ENCODE results near the gene WDR73. TPM values are rescaled to one million over a fixed set of nuclear protein-coding genes. Genes with fewer than 3 reads are reported as not detected.

Gene WDR73
- total RNA-seq, 4 donors from 2014 or later: 16.7 to 22.8 (median 18.4) TPM

DNA sequence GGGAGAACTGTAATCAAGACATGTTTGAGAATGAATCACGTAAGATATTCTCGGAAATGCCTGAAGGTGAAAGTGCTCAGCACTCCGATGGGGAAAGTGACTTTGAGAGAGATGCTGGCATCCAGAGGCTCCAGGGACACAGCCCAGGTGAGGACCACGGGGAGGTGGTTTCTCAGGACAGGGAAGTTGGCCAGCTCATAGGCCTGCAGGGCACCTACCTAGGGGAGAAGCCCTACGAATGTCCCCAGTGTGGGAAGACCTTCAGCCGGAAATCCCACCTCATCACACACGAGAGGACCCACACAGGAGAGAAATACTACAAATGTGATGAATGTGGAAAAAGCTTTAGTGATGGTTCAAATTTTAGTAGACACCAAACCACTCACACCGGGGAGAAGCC lies 33.5 kb downstream of the WDR73 start:
- no peak for TF ChIP-seq POLR2A (IDR thresholded peaks at IDR 0.05; ENCODE audit: low read depth)
- no peak for TF ChIP-seq EP300 (IDR thresholded peaks at IDR 0.05)
- TF ChIP-seq, protein P1, sequence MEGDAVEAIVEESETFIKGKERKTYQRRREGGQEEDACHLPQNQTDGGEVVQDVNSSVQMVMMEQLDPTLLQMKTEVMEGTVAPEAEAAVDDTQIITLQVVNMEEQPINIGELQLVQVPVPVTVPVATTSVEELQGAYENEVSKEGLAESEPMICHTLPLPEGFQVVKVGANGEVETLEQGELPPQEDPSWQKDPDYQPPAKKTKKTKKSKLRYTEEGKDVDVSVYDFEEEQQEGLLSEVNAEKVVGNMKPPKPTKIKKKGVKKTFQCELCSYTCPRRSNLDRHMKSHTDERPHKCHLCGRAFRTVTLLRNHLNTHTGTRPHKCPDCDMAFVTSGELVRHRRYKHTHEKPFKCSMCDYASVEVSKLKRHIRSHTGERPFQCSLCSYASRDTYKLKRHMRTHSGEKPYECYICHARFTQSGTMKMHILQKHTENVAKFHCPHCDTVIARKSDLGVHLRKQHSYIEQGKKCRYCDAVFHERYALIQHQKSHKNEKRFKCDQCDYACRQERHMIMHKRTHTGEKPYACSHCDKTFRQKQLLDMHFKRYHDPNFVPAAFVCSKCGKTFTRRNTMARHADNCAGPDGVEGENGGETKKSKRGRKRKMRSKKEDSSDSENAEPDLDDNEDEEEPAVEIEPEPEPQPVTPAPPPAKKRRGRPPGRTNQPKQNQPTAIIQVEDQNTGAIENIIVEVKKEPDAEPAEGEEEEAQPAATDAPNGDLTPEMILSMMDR (IDR thresholded peaks at IDR 0.05): no peak
- TF ChIP-seq POLR2AphosphoS5 (IDR thresholded peaks at IDR 0.05): no peak
- intact Hi-C loops (cut with DNase I): no loop called here
- WGBS: over 99% methylated on average over 8 of the region's 8 CpGs
- Histone ChIP-seq H3K4me3 (no peak overlapping the region), H3K27ac (replicated peaks in 1 of 4) (no peak overlapping the region), H3K36me3 (peaks cover 16 to 42% (median 26%) of the 10 kb centered on the region in 4 donors), H3K4me1 (peaks cover 4 to 8% (median 5%) of the 10 kb centered on the region in 4 donors), H3K9me3 (peaks cover 0 to 17% (median 14%) of the 10 kb centered on the region in 4 donors), H3K27me3 (no peaks in the 10 kb centered on the region)
- DNase-seq (ENCODE audit: extremely low spot score): no peak

GRCh38 chr15:84616235-84616634 lies 37.8 kb downstream of the WDR73 start:
- 79% methylated on average over 3 of the region's 3 CpGs for WGBS
- TF ChIP-seq, protein P1 (IDR thresholded peaks at IDR 0.05): no peak
- TF ChIP-seq EP300 (IDR thresholded peaks at IDR 0.05): no peak
- TF ChIP-seq POLR2AphosphoS5 (IDR thresholded peaks at IDR 0.05): no peak
- no peak for TF ChIP-seq POLR2A (IDR thresholded peaks at IDR 0.05; ENCODE audit: low read depth)
- H3K9me3 ChIP-seq: peaks cover 0 to 8% (median 7%) of the 10 kb centered on the region in 4 donors
- H3K4me3 ChIP-seq: no peak overlapping the region
- no peak overlapping the region for H3K27ac ChIP-seq (replicated peaks in 1 of 4)
- H3K27me3 ChIP-seq: no peaks in the 10 kb centered on the region
- no peak for DNase-seq (ENCODE audit: extremely low spot score)
- H3K4me1 ChIP-seq: peaks cover 4 to 8% (median 5%) of the 10 kb centered on the region in 4 donors
- peaks cover 8 to 10% (median 8%) of the 10 kb centered on the region in 4 donors for H3K36me3 ChIP-seq
- intact Hi-C loops (cut with DNase I): no loop called here

- WGBS: 93% methylated on average over 7 of the region's 7 CpGs
- intact Hi-C loops (cut with DNase I): no loop called here
Measured at GRCh38 chr15:84611631-84612030, 42.5 kb downstream of the WDR73 start.

DNA sequence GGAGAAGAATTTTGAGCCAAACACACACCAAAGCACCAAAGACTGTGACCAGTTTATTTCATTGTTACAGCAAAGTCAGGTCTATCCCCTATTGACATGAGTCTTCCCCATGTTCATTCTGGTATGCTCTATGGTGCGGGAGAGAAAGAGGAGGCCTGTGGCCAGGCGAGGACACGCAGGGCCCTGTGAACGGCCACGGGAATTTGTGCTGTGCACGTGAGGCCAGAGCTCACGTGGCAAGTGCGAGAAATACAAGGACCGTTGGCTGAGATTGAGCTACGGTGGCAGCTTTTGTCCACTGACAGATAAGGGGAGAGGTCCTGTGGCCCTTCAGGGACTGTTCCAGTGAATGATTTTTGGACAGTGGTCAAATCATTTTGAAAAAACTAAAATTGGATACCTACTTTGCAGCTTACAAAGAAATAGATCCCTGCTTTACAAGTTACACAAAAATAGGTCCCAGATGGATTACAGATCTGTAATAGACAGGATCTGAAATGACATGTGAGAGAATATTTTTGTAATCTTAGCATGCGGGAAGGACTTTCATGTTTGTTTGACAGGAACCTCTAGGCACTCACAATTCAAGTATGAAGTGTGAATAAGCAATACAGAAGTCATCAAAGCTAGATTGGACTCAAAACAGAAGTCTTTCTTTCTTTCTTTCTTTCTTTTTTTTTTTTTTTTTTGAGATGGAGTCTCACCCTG lies 44.1 kb downstream of the WDR73 start:
- Histone ChIP-seq H3K27ac (replicated peaks in 1 of 4) (no peak overlapping the region), H3K4me3 (no peak overlapping the region), H3K36me3 (peaks cover 0 to 31% (median 18%) of the 10 kb centered on the region in 4 donors), H3K9me3 (no peaks in the 10 kb centered on the region), H3K4me1 (peaks cover 0 to 8% (median 4%) of the 10 kb centered on the region in 4 donors), H3K27me3 (no peaks in the 10 kb centered on the region)
- WGBS: 95% methylated on average over 11 of the region's 11 CpGs
- DNase-seq (ENCODE audit: extremely low spot score): no peak
- TF ChIP-seq POLR2AphosphoS5 (IDR thresholded peaks at IDR 0.05): no peak
- TF ChIP-seq, protein P1 (IDR thresholded peaks at IDR 0.05): no peak
- no peak for TF ChIP-seq POLR2A (IDR thresholded peaks at IDR 0.05; ENCODE audit: low read depth)
- no peak for TF ChIP-seq EP300 (IDR thresholded peaks at IDR 0.05)
- intact Hi-C loops (cut with DNase I): no loop called here

More at GRCh38 chr15:84611631-84612030, 42.5 kb downstream of the WDR73 start:
- H3K27ac ChIP-seq (replicated peaks in 1 of 4): no peak overlapping the region
- no peaks in the 10 kb centered on the region for H3K9me3 ChIP-seq
- no peak overlapping the region for H3K4me3 ChIP-seq
- TF ChIP-seq, protein P1 (IDR thresholded peaks at IDR 0.05): no peak
- no peak for TF ChIP-seq EP300 (IDR thresholded peaks at IDR 0.05)
- TF ChIP-seq POLR2A (IDR thresholded peaks at IDR 0.05; ENCODE audit: low read depth): no peak
- TF ChIP-seq POLR2AphosphoS5 (IDR thresholded peaks at IDR 0.05): no peak
- no peaks in the 10 kb centered on the region for H3K27me3 ChIP-seq
- no peak for DNase-seq (ENCODE audit: extremely low spot score)
- H3K4me1 ChIP-seq: peaks cover 0 to 7% (median 0%) of the 10 kb centered on the region in 4 donors
- H3K36me3 ChIP-seq: peaks cover 0 to 16% (median 7%) of the 10 kb centered on the region in 4 donors

Data from esophagus muscularis mucosa (tissue), 4 donors.